T-helper 9 cell (primary cell): ENCODE data around the gene KIF20A.
A peak's percentile ranks its signal among the peaks of the same experiment; 100 is the strongest.
"Not testable (repeated sequence)": the region's sequence is repeated elsewhere in the genome, so short reads cannot be mapped to it uniquely, and the experiment has no call there.

ENCODE experiments used
- DNase-seq: peaks from one replicate; pipeline ENCODE4 v3.0.0-alpha.2; 2020
- total RNA-seq, 2 donors: gene quantifications; one replicate each; lab custom pipeline; 2026; lab: John Stamatoyannopoulos, UW

KIF20A gene
- 0 to 0.14 reads per million in 2 donors for total RNA-seq

GRCh38 chr5:138178516-138179276, at the start of gene KIF20A, which contains the start of gene BRD8:
TSS of gene KIF20A (plus strand) at chr5:138179112. CDS start at chr5:138179681, 569 bp downstream.
TSS of gene BRD8 (minus strand) at chr5:138178630. CDS start at chr5:138178614, 16 bp downstream.
- DNase-seq = peak; percentile 84

DNA sequence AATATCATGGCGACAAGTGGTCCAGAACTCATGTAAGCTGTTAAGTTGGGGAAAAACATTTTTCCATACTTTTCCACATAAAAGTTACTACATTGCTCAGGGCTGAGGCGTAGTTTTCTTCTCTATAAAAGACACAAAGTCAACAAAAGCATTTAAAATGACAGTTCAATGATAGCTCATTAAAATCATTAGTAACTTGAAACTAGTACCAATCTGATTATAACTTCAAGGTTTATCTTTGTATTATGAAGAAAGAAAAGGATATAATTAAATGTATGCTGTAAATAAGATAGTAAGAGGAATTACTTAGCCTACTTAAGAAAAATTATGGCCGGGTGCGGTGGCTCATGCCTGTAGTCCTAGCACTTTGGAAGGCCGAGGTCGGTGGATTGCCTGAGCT, 49.6 kb upstream of the KIF20A start:
- no peak for DNase-seq

- DNase-seq = no peak
Measured at GRCh38 chr5:138132543-138132942, 46.4 kb upstream of the KIF20A start.

GRCh38 chr5:138138949-138139780, 39.7 kb upstream of the KIF20A start, which contains the start of gene NME5:
TSS of gene NME5 (minus strand) at chr5:138139428. CDS start at chr5:138138780, 648 bp downstream.
- DNase-seq = no peak

DNA sequence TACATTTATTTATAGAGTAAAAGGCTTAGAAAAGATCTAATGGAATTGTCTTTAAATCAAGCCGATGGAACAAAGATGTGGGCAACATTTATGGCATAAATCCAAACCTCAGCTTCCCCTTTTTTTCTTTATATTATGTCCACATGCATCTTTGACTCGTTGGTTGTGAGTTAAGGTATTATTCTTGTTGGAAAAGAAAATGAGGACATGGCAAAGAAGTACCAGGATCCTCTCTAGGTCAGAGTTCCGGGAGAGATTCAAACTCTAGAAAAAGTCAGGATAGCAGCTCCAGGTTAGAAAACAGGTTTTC, 39.2 kb upstream of the KIF20A start:
- no peak for DNase-seq

DNA sequence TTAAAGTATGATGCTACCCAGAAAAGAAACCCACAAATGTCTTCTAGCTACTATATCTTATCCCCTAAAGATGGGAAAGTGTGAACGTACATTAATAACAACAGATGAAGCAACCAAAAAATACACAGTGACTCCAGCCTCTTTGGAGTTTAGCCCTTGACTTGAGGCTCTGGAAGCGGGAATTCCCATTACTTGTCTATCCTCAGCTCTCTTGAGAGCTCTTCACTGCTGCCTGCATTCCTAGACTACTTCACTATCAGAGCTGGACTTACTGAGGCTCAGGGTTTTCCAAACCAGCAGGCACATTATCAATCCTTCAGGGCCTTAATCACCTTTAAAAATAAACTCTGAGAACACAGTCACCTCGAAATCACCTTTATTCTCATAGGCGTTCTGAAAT, 38.6 kb upstream of the KIF20A start:
- no peak for DNase-seq

DNA sequence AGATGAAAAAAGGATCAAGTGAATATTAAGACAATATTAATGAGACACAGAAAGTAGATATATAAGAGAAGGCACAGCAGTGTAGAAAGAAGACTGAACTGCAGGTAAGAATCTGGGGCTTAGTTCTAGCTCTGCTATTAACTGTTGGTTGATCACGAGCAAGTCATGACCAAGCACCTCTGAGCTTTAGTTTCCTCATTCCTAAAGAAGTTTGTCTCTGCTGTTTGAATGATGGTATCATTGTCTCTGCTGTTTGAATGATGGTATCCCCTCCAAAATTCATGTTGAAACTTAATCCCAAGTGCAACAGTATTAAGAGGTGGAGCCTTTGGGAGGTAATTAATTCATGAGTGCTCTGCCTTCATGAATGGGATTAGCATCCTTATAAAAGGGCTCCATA, 37.2 kb upstream of the KIF20A start:
- no peak for DNase-seq

DNA sequence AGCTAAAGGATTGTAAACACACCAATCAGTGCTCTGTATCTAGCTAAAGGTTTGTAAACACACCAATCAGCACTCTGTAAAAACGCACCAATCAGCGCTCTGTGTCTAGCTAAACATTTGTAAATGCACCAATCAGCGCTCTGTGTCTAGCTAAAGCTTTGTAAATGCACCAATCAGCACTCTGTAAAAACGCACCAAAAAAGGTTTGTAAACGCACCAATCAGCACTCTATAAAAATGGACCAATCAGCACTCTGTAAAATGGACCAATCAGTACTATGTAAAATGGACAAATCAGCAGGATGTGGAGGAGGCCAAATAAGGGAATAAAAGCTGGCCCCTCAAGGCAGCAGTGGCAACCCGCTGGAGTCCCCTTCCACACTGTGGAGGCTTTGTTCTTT, 35.3 kb upstream of the KIF20A start:
- not testable (repeated sequence) for DNase-seq

- DNase-seq = no peak
Measured at GRCh38 chr5:138148811-138149210, 30.1 kb upstream of the KIF20A start.

- DNase-seq = no peak
Measured at GRCh38 chr5:138149530-138149929, 29.4 kb upstream of the KIF20A start.

GRCh38 chr5:138155977-138156376, 22.9 kb upstream of the KIF20A start:
- DNase-seq = not testable (repeated sequence)

GRCh38 chr5:138157626-138158025, 21.3 kb upstream of the KIF20A start:
- DNase-seq = no peak

- no peak for DNase-seq
Measured at GRCh38 chr5:138159666-138160065, 19.2 kb upstream of the KIF20A start.

GRCh38 chr5:138160706-138161105, 18.2 kb upstream of the KIF20A start:
- no peak for DNase-seq

GRCh38 chr5:138163721-138164120, 15.2 kb upstream of the KIF20A start:
- DNase-seq = no peak

DNA sequence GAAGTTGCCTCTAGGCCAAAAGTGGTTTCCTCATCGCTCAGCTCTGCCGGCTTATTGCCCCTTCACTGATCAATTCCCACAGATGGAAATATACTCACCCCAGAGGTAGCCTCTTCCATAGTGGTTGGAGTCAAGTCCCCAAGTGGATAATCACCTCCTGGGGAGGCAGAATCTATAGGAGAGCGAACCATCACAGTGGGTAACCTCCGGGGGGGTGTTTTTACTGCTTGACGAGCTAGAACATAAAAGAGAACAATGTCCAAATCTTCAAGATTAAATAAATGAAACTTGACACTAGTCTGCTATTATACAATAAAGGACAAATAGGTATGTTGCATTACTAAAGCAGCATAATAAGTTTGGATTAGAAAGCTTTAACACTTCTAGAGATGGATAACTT, 9.8 kb upstream of the KIF20A start:
- DNase-seq = no peak

DNA sequence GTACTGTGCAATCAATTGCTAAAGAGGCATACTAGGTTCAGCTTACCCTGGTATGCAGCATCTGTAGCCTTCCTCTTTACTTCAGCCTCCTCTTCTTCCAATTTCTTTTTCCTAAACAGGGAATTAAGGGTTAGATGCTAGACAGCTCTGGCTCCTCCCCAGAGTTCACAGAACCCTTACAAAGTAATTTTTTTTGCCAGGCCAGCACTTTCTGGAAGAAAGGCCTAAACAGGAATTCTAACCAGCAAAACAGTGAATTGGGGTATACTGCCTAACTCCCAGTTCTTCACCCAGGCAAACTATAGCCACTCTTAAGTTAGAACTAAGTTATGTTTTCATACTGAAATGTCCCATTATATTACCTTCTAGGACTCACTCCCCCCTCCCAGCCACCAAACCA, 8.6 kb upstream of the KIF20A start:
- DNase-seq = no peak

DNA sequence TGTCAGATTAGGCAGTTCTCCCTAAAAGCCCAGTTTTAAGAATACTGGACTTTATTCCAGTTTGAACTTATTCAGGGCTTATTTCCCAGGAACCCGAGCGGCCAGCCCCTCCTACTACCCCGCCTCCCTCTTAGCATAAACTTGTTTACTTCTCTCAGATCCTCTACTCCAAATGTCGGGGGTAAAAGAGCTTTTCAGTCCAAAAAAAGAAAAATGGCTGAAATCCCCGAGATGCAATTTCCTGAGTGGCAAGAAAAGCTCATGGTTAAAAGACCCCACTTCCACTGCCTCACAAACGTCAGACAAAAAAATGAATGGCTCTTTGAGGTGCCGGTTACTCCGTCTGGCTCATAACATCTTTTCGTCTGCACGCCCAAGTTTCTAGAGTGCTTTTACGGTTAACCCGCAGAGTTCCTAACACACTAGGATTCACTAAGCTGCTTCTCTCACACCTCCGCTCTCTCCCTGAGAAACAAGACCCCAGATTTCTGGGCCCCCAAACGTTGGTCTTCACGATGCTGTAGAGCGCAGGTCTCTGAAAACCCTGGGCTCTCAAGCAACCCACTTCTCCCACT, 884 bp upstream of the KIF20A start:
- no peak for DNase-seq

DNA sequence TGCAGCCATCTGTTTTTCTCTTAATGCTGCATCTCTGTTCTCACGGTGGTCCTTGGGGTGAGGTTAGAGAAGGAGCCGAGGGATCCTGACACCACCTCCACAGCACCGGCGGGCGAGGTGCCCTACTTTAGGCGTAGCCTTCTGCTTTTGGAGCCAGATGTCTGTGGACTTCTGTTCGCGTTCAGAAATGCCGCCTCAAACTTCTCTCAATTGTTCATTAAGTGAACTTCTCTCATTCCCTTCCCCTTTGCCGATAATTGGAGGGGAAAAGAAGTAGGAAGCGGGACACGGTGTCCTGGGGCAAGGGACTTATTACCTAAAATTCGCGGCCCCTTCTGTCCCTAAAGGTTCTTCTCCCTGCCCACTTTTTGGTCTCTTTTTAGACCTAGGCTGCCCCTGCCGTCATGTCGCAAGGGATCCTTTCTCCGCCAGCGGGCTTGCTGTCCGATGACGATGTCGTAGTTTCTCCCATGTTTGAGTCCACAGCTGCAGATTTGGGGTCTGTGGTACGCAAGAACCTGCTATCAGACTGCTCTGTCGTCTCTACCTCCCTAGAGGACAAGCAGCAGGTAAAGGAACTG, 455 bp downstream of the KIF20A start:
- DNase-seq = no peak

GRCh38 chr5:138180183-138180782, 1.4 kb downstream of the KIF20A start:
- no peak for DNase-seq

DNA sequence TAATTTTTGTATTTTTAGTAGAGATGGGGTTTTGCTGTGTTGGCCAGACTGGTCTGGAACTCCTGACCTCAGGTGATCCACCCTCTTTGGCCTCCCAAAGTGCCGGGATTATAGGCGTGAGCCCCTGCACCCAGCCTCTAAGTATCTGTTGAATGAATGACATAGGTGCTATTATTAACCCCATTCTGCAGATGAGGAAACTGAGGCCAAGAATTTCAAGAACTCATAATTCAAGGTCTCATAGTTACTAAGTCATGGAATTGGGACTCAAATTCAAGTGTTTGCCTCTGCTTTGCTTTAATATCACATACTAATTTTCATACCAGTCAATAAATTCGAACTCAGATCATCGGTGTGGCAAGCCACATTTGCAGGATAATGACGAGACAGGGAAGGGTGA, 1.9 kb downstream of the KIF20A start:
- no peak for DNase-seq

DNA sequence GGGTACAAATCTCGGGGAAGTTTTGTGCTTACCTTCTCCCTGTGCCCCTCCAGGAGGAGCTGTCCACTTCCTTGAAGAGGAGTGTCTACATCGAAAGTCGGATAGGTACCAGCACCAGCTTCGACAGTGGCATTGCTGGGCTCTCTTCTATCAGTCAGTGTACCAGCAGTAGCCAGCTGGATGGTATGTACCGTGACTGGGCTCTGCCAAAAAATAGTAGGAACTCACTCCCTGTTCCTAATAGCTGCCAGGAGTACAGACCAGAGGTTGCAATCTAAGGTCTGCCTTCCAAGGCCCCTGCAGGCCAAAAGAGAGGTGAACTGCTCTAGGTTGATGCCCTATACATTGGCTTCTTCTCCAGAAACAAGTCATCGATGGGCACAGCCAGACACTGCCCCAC, 3.9 kb downstream of the KIF20A start:
- no peak for DNase-seq

DNA sequence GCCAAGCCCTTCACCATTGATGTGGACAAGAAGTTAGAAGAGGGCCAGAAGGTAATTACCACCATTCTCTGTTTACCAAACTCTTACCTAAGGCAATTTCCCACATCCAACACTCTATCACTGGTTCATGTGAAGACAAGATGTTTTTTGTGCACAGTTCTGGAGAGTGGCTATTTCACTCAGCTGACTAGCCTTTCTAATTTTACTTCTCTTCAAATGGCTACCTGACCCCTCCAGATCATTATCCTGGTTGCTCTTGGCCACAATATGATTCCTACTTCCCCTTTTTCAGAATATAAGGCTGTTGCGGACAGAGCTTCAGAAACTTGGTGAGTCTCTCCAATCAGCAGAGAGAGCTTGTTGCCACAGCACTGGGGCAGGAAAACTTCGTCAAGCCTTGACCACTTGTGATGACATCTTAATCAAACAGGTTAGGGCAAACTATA, 7.1 kb downstream of the KIF20A start:
- no peak for DNase-seq
